NCI-H1694 treated with DMSO at 0.1 percent for 48 hours (cell line): ENCODE data around the gene PYGO2.

ENCODE experiments used
- DNase-seq: peaks from one replicate; lab custom pipeline; 2025; lab: John Stamatoyannopoulos, UW

PYGO2 gene

GRCh38 chr1:154961207-154962155 lies at the start of gene PYGO2:
PYGO2 (minus strand) TSS chr1:154961782; CDS start chr1:154961576, 206 bp downstream.
- DNase-seq: peak; percentile 75

- DNase-seq: no peak
These were observed 49.4 kb upstream of the PYGO2 start for GRCh38 chr1:155011004-155011416.

- no peak for DNase-seq
These were observed 48.8 kb upstream of the PYGO2 start for GRCh38 chr1:155010211-155010918.

- DNase-seq: no peak
These were observed 48.2 kb upstream of the PYGO2 start for GRCh38 chr1:155009742-155010141.

- no peak for DNase-seq
These were observed 47.7 kb upstream of the PYGO2 start for GRCh38 chr1:155009221-155009711.

- no peak for DNase-seq
These were observed 46.7 kb upstream of the PYGO2 start for GRCh38 chr1:155008015-155008941.

GRCh38 chr1:155007251-155007828 lies 45.8 kb upstream of the PYGO2 start:
- no peak for DNase-seq

GRCh38 chr1:155006601-155007101 lies 45.1 kb upstream of the PYGO2 start:
- peak; percentile 48 for DNase-seq

GRCh38 chr1:155005076-155006011 lies 43.8 kb upstream of the PYGO2 start:
- no peak for DNase-seq

GRCh38 chr1:155004352-155005075 lies 42.9 kb upstream of the PYGO2 start:
- no peak for DNase-seq

- DNase-seq: no peak
These were observed 42.3 kb upstream of the PYGO2 start for GRCh38 chr1:155003766-155004351.

GRCh38 chr1:155003227-155003765 lies 41.7 kb upstream of the PYGO2 start:
- DNase-seq: no peak

- no peak for DNase-seq
These were observed 41.1 kb upstream of the PYGO2 start, which contains the start of gene ZBTB7B for GRCh38 chr1:155002464-155003226. ZBTB7B (plus strand) TSS chr1:155002802; CDS start chr1:155014661, 11,859 bp downstream.

GRCh38 chr1:155001675-155002463 lies 40.3 kb upstream of the PYGO2 start:
- DNase-seq: peak; percentile 99

- peak; percentile 82 for DNase-seq
These were observed 39.8 kb upstream of the PYGO2 start for GRCh38 chr1:155001425-155001674.

- peak; percentile 91 for DNase-seq
These were observed 39.3 kb upstream of the PYGO2 start for GRCh38 chr1:155000726-155001424.

- DNase-seq: peak; percentile 88
These were observed 38.8 kb upstream of the PYGO2 start for GRCh38 chr1:155000411-155000725.
